ENCODE data around the gene GSS.

DNA sequence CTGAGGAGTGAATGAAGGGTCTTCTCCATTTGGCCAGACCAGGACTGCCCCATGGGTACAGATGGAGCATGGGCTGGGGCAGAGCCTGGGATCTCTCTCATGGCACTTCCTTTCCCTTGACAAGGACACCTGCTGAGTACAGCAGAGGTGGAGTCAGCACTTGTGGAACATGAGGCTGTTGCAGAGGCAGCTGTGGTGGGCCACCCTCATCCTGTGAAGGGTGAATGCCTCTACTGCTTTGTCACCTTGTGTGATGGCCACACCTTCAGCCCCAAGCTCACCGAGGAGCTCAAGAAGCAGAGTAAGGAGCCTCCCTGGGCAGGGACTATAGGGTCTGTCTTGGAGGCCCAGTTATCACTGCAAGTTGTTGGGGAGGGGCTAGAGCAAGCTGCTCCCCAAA, 29.6 kb downstream of the GSS start:
- TF ChIP-seq, protein P1, sequence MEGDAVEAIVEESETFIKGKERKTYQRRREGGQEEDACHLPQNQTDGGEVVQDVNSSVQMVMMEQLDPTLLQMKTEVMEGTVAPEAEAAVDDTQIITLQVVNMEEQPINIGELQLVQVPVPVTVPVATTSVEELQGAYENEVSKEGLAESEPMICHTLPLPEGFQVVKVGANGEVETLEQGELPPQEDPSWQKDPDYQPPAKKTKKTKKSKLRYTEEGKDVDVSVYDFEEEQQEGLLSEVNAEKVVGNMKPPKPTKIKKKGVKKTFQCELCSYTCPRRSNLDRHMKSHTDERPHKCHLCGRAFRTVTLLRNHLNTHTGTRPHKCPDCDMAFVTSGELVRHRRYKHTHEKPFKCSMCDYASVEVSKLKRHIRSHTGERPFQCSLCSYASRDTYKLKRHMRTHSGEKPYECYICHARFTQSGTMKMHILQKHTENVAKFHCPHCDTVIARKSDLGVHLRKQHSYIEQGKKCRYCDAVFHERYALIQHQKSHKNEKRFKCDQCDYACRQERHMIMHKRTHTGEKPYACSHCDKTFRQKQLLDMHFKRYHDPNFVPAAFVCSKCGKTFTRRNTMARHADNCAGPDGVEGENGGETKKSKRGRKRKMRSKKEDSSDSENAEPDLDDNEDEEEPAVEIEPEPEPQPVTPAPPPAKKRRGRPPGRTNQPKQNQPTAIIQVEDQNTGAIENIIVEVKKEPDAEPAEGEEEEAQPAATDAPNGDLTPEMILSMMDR (IDR thresholded peaks at IDR 0.05): no peak
- no peak for TF ChIP-seq POLR2A (IDR thresholded peaks at IDR 0.05)
